ENCODE measurements around the gene TANGO6.

Gene TANGO6

DNA sequence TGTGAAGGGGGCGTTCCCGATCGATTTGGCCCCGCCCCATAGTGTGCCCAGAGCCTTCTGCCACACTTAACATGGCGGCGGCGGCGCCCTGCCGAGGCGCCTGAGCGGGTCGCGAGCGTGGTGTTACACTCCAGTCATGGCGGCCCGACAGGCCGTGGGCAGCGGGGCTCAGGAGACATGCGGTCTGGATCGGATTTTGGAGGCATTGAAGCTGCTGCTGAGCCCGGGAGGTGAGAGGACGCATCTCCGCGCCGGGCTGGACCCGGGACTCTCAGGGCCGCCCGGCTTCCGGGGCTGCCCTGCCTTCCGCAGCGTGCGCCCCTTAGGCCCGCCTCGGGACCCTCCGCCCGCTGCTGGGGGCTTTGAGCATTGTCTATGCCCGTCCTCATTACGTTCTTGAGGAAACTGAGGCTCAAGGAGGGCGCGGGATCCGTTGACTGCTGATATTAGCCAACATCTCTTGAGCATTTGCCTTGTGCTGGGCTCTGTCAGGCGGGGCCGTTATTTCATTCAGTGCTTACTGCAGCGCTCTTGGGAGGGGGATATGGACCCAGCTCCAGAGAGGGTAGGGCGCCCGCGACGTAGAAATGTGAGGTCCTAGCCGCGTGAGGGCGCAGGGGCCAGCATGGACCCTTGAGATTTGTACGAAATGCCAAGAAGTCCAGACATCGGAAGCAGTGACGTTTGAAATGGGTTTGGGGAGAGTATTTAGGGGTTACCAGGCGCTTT is at the start of gene TANGO6:
TSS of gene TANGO6 (plus strand) at position 50 of the 729 bp plus-strand sequence. CDS start at position 137, 87 bp downstream.
- Histone ChIP-seq H3K9me3 (ENCODE audit: low read length) (no peaks in the 10 kb centered on the region), H2AFZ (ENCODE audit: low read depth, low read length) (peak within 1 kb of the TSS; percentile 89), H3K27me3 (ENCODE audit: insufficient read depth, low read length) (no peaks in the 10 kb centered on the region), H3K4me1 (ENCODE audit: insufficient read depth, low read length) (peaks cover 8% of the 10 kb centered on the region), H3K36me3 (ENCODE audit: insufficient read depth, low read length) (no peaks in the 10 kb centered on the region), H3K4me3 (ENCODE audit: low read length) (peak within 1 kb of the TSS; percentile 94)

DNA sequence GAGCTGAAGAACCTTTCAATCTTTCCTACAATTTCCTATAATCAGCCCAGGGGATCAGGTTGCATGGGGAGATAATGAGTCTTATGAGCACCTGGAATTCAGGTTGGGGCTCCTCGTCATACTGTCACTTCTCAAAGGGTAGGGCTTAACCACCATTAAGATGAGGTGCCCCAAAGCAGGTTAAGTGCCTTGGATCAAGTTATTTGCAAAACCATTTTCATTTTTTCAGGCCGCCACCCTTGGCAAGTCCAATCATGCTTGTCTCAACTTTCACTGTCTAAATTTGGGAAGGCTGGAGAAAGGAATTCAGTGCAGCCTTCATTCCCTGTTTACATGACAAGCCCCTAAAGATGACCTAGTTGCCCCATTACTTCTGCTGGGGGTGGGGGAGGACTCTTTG is 44.9 kb upstream of the TANGO6 start:
- Histone ChIP-seq H3K4me1 (ENCODE audit: insufficient read depth, low read length) (no peaks in the 10 kb centered on the region), H3K4me3 (ENCODE audit: low read length) (no peak overlapping the region), H2AFZ (ENCODE audit: low read depth, low read length) (no peak overlapping the region), H3K36me3 (ENCODE audit: insufficient read depth, low read length) (no peaks in the 10 kb centered on the region), H3K27me3 (ENCODE audit: insufficient read depth, low read length) (peaks cover 3% of the 10 kb centered on the region), H3K9me3 (ENCODE audit: low read length) (no peaks in the 10 kb centered on the region)

DNA sequence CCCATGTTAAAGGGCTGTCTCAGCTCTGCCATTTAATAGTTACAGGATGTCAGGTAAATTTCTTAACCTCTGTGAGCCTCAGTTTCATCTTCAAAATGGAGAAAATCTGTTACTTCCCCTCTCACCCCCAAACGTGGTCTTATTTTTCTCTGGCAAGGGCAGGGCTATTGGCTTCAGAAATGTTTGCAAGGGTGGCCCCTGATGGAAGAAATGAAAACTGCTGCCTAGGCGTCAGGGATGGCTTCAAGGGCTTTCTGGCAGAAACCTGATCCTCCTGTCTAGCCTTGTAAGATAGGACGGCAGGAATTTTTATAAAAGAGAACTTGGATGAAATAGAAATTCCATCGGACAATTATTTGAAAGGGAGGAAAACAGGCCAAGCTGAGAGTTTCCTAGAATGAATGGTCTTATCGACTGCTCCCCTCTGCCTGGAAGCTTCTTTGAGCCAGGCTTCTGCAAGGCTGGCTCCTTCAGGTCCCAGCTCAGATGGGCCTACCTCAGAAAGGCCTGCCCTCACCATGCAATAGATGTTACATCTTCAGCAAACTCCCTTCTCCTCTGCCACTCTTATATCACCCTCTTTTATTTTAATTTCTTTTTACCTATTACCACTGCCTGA is 43.0 kb upstream of the TANGO6 start:
- H3K36me3 ChIP-seq (ENCODE audit: insufficient read depth, low read length): no peaks in the 10 kb centered on the region
- H3K4me1 ChIP-seq (ENCODE audit: insufficient read depth, low read length): no peaks in the 10 kb centered on the region
- H3K27me3 ChIP-seq (ENCODE audit: insufficient read depth, low read length): peaks cover 3% of the 10 kb centered on the region
- H3K4me3 ChIP-seq (ENCODE audit: low read length): no peak overlapping the region
- no peaks in the 10 kb centered on the region for H3K9me3 ChIP-seq (ENCODE audit: low read length)
- H2AFZ ChIP-seq (ENCODE audit: low read depth, low read length): no peak overlapping the region

GRCh38 chr16:68802190-68802589 is 41.1 kb upstream of the TANGO6 start:
- Histone ChIP-seq H3K4me1 (ENCODE audit: insufficient read depth, low read length) (no peaks in the 10 kb centered on the region), H2AFZ (ENCODE audit: low read depth, low read length) (no peak overlapping the region), H3K27me3 (ENCODE audit: insufficient read depth, low read length) (peaks cover 3% of the 10 kb centered on the region), H3K36me3 (ENCODE audit: insufficient read depth, low read length) (no peaks in the 10 kb centered on the region), H3K4me3 (ENCODE audit: low read length) (no peak overlapping the region), H3K9me3 (ENCODE audit: low read length) (no peaks in the 10 kb centered on the region)

- H3K4me1 ChIP-seq (ENCODE audit: insufficient read depth, low read length): no peaks in the 10 kb centered on the region
- no peak overlapping the region for H2AFZ ChIP-seq (ENCODE audit: low read depth, low read length)
- no peaks in the 10 kb centered on the region for H3K27me3 ChIP-seq (ENCODE audit: insufficient read depth, low read length)
- no peak overlapping the region for H3K4me3 ChIP-seq (ENCODE audit: low read length)
- H3K36me3 ChIP-seq (ENCODE audit: insufficient read depth, low read length): no peaks in the 10 kb centered on the region
- H3K9me3 ChIP-seq (ENCODE audit: low read length): no peaks in the 10 kb centered on the region
Observed at GRCh38 chr16:68806422-68806821, 36.9 kb upstream of the TANGO6 start.

GRCh38 chr16:68806981-68807380 is 36.4 kb upstream of the TANGO6 start:
- H3K4me3 ChIP-seq (ENCODE audit: low read length): no peak overlapping the region
- H3K9me3 ChIP-seq (ENCODE audit: low read length): no peaks in the 10 kb centered on the region
- no peak overlapping the region for H2AFZ ChIP-seq (ENCODE audit: low read depth, low read length)
- H3K27me3 ChIP-seq (ENCODE audit: insufficient read depth, low read length): no peaks in the 10 kb centered on the region
- no peaks in the 10 kb centered on the region for H3K36me3 ChIP-seq (ENCODE audit: insufficient read depth, low read length)
- no peaks in the 10 kb centered on the region for H3K4me1 ChIP-seq (ENCODE audit: insufficient read depth, low read length)

DNA sequence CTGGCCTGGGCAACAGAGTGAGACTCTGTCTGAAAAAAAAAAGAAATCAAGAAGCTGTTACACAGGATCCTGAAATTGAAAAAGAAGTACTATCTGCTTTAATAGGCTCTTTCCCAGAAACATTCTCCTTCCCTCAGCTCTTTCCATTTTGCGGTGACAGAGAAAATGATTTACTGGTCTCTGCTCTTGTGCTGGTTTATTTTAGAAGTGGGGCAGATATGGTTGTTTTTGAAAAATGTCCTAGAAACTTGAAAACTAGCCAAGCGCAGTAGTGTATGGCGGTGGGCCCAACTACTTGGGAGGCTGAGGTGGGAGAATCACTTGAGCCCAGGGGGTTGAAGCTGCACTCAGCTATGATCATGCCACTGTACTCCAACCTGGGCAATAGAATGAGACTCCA is 28.8 kb upstream of the TANGO6 start:
- Histone ChIP-seq H3K36me3 (ENCODE audit: insufficient read depth, low read length) (no peaks in the 10 kb centered on the region), H3K4me1 (ENCODE audit: insufficient read depth, low read length) (no peaks in the 10 kb centered on the region), H3K27me3 (ENCODE audit: insufficient read depth, low read length) (no peaks in the 10 kb centered on the region), H2AFZ (ENCODE audit: low read depth, low read length) (no peak overlapping the region), H3K4me3 (ENCODE audit: low read length) (no peak overlapping the region), H3K9me3 (ENCODE audit: low read length) (peaks cover 2% of the 10 kb centered on the region)

GRCh38 chr16:68823401-68824135 is 19.8 kb upstream of the TANGO6 start:
- Histone ChIP-seq H2AFZ (ENCODE audit: low read depth, low read length) (no peak overlapping the region), H3K4me3 (ENCODE audit: low read length) (no peak overlapping the region), H3K27me3 (ENCODE audit: insufficient read depth, low read length) (no peaks in the 10 kb centered on the region), H3K9me3 (ENCODE audit: low read length) (peaks cover 5% of the 10 kb centered on the region), H3K36me3 (ENCODE audit: insufficient read depth, low read length) (no peaks in the 10 kb centered on the region), H3K4me1 (ENCODE audit: insufficient read depth, low read length) (peaks cover 4% of the 10 kb centered on the region)

DNA sequence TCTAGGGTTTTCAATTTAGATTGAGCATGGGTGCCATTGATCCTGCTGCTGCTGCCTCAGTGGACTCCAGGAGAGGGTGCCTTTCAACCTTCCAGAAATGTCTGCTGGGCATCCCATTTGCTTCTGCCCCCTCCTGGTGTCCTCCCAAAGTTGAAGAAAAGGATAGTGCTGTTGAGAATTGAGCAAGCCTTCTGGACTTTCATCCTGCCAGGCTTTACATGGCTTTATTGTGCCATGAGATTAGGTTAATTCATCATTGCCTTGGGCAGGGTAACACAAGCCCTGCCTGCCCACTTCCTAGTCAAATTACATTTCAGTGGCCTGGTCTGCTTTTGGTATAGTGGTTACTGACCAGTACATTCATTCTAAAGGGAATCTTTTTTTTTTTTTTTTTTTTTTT is 17.9 kb upstream of the TANGO6 start:
- H2AFZ ChIP-seq (ENCODE audit: low read depth, low read length): no peak overlapping the region
- no peak overlapping the region for H3K4me3 ChIP-seq (ENCODE audit: low read length)
- peaks cover 5% of the 10 kb centered on the region for H3K9me3 ChIP-seq (ENCODE audit: low read length)
- no peaks in the 10 kb centered on the region for H3K27me3 ChIP-seq (ENCODE audit: insufficient read depth, low read length)
- peaks cover 4% of the 10 kb centered on the region for H3K4me1 ChIP-seq (ENCODE audit: insufficient read depth, low read length)
- H3K36me3 ChIP-seq (ENCODE audit: insufficient read depth, low read length): no peaks in the 10 kb centered on the region

DNA sequence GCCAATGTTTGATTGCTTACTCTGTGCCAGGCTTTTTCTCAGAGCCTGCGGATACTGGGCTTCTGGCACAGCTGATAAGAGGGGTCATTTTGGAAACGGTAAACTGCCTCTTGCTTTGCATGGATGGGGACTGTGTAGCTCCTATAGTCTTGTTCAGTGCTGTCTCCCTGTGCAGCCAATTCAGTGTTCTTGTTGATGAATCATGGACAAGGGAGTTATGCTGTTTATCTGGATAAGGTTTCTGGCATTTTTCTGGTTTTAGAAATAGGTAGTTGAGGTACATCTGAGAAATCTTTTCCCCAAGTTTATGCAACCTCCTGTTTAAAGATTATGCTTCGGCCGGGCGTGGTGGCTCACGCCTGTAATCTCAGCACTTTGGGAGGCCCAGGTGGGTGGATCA is 16.7 kb upstream of the TANGO6 start:
- no peak overlapping the region for H3K4me3 ChIP-seq (ENCODE audit: low read length)
- peaks cover 4% of the 10 kb centered on the region for H3K4me1 ChIP-seq (ENCODE audit: insufficient read depth, low read length)
- no peak overlapping the region for H2AFZ ChIP-seq (ENCODE audit: low read depth, low read length)
- peaks cover 5% of the 10 kb centered on the region for H3K9me3 ChIP-seq (ENCODE audit: low read length)
- H3K36me3 ChIP-seq (ENCODE audit: insufficient read depth, low read length): no peaks in the 10 kb centered on the region
- no peaks in the 10 kb centered on the region for H3K27me3 ChIP-seq (ENCODE audit: insufficient read depth, low read length)

GRCh38 chr16:68833251-68833650 is 10.1 kb upstream of the TANGO6 start:
- H3K36me3 ChIP-seq (ENCODE audit: insufficient read depth, low read length): no peaks in the 10 kb centered on the region
- no peaks in the 10 kb centered on the region for H3K27me3 ChIP-seq (ENCODE audit: insufficient read depth, low read length)
- no peaks in the 10 kb centered on the region for H3K4me1 ChIP-seq (ENCODE audit: insufficient read depth, low read length)

DNA sequence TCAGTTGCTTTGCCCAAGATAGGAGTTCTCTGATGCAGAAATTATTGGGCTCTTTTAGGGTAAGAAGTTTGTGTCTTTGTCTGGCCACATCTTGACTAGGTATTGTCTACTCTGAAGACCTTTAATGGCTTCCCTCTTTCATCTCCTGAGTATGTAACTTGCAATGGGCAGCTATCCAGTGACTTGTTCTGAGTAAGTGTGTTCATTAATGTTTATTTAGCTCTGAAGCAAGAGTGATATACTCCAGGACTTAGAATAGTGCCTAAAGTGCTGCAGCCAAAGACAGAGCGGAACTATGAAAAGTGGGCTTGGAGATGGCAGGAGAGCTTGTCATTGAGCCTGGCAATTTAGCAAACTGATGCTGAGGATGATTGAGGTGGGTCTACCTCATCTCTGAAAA is 8.8 kb upstream of the TANGO6 start:
- H3K4me1 ChIP-seq (ENCODE audit: insufficient read depth, low read length): no peaks in the 10 kb centered on the region
- no peaks in the 10 kb centered on the region for H3K9me3 ChIP-seq (ENCODE audit: low read length)
- no peaks in the 10 kb centered on the region for H3K27me3 ChIP-seq (ENCODE audit: insufficient read depth, low read length)
- no peaks in the 10 kb centered on the region for H3K36me3 ChIP-seq (ENCODE audit: insufficient read depth, low read length)
- H3K4me3 ChIP-seq (ENCODE audit: low read length): no peak overlapping the region
- no peak overlapping the region for H2AFZ ChIP-seq (ENCODE audit: low read depth, low read length)

More at GRCh38 chr16:68833251-68833650, 10.1 kb upstream of the TANGO6 start:
- no peak overlapping the region for H2AFZ ChIP-seq (ENCODE audit: low read depth, low read length)
- H3K4me3 ChIP-seq (ENCODE audit: low read length): no peak overlapping the region
- no peaks in the 10 kb centered on the region for H3K9me3 ChIP-seq (ENCODE audit: low read length)

DNA sequence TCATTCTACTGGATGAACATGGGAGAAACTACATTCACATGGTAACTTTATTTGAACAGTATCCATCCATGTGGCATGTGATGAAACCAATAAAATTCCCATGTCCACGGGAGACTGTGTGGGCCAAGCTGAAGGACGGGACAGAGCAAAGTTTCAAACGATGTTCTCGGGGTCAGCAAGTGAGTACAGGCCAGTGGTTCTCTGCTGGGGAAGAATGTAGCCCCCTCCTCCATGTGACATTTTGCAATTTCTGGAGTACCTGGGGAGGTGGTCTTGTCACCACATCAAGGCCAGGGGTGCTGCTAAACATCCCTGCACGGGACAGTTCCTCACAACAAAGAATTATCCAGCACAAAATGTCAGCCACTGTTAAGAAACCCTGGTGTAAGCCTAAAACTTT is 7.4 kb upstream of the TANGO6 start:
- H3K4me3 ChIP-seq (ENCODE audit: low read length): no peak overlapping the region
- H3K36me3 ChIP-seq (ENCODE audit: insufficient read depth, low read length): no peaks in the 10 kb centered on the region
- no peaks in the 10 kb centered on the region for H3K4me1 ChIP-seq (ENCODE audit: insufficient read depth, low read length)
- H3K9me3 ChIP-seq (ENCODE audit: low read length): no peaks in the 10 kb centered on the region
- H2AFZ ChIP-seq (ENCODE audit: low read depth, low read length): no peak overlapping the region
- no peaks in the 10 kb centered on the region for H3K27me3 ChIP-seq (ENCODE audit: insufficient read depth, low read length)
